Glomerular endothelial cell (primary cell): ENCODE measurements around the gene CD55. TPM values are rescaled to one million over a fixed set of nuclear protein-coding genes. Genes with fewer than 3 reads are reported as not detected.
"Not testable (repeated sequence)": the region's sequence is repeated elsewhere in the genome, so short reads cannot be mapped to it uniquely, and the experiment has no call there.

Experiments used
- DNase-seq: peaks from one replicate; pipeline ENCODE4 v3.0.0-alpha.2; 2011; ENCODE audit warnings: low read depth, low spot score; ENCODE audit errors: extremely low read depth
- total RNA-seq: library from RNA; depleted of rRNA; stranded (reverse); fragments of >200 nt; gene quantifications from 2 replicates; pipeline ENCODE4 v1.2.3, GENCODE V29; 2015

The CD55 gene
- total RNA-seq, 1 donor from 2014 or later: 147 TPM

DNA sequence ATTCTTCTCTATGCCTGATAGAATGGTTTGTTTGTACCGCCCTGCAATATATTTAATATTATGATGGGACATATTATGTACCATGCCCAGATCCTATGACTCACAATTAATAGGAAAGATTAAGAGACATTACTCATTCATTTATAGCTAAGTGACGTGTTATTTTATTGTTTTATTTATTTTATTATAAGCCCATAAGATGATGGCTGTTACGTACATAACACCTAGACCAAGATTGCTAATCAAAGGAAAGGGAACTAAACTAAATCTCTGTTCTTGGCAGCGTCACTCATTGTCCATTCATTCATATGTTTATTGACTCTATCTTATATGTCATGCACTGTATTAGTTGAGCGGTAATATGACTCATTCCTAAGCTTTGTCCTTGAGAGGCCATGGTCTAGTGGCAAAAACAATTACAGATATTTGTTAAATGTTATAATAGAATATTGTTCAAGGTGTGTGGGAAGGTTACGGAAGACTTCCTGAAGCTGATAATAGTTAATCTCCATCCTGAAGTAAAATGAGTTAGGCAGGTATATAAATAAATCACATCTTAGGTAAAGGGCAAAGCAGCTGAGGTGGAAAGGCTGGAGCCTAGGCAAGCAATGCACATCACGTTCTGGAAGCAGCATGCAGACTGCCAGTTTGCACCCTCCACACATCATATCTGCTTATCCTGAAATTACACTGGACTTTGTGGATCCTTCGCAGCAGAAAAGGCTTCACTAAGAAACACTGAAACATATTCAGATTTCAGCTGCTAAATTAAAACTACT is 16.6 kb upstream of the CD55 start:
- peak; percentile 94 for DNase-seq

DNA sequence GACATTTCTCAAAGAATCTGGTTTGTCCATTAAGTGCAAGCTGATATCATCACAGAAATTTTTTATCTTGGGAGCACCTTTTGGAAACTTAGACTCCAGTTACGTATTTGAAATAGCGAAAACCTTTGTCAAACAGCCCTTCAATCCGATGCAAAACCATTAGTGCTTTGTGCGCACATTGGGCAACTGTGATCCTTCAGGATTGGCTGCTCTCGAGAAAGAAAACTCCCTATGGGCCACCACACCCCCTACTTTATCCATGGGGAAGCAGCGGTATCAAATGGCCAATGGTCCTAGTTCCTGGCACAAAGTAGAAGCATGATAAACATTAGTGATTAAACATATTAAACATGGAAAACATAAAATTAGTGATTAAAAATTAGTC is 16.0 kb upstream of the CD55 start:
- no peak for DNase-seq

DNA sequence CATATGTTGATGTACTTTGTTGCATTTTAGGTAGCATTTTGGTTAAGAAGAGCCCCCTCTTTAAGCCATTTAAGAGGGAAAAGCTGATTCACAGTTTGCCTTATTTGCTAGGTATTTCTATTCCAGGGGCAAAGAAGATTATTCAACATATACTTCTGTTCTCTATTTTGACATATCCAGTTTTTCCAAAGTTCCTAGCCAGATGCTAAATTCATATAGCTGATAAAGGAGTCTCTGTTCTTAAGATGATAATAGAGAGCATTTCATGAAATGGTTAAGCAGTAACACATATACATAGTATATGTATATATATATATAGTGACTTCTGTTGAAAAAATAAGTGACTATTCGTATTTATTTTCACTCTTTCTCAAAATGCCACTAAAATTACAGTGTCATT is 15.5 kb upstream of the CD55 start:
- no peak for DNase-seq

DNA sequence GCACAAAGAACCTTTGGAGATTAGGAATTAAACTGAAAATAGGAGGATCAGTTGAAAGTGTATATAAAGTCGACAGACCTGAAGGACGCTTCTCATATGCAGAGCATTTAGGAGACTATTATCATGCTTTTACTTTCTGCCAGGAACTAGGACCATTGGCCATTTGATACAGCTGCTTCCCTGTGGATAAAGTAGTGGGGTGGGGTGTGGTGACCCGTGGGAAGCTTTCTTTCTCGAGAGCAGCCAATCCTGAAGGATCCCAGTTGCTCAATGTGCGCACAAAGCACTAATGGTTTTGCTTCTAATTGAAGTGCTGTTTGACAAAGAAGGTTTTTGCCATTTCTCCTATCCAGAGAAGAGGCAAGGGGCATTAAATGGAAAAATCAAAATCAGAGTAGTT is 14.9 kb upstream of the CD55 start:
- no peak for DNase-seq

DNA sequence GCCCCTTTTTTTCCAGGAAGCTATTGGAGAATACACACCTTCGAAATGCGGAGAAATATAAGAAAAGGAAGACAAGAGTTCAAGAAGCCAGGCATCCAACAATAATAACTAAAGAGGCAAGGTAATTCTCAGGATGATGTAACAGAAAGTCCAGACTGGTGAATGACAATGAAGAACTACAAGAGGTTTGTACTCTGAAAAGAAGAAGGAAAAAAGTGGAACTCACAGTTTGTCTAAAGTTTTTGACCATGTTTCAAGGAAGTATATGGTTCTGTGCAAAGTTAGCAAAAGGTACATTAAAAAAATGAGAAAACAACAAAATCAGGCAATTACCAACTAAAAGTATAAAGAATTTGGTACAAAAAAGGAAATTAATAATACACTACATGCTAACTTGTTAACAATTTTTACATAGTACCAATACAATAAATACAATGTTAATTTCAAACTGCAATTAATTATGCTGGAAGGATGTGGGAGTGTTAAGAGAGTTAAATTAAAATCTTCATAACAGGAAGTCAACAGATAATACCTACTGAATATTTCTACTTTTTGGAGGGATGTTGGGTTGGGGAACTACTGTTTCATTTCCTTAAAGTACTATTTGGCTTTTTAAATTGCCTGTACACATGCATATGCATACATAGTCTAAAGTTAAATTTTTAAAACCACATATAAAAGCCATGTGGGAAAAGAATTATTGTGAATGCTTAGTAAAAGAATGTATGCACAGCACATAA is 12.9 kb upstream of the CD55 start:
- DNase-seq: no peak

DNA sequence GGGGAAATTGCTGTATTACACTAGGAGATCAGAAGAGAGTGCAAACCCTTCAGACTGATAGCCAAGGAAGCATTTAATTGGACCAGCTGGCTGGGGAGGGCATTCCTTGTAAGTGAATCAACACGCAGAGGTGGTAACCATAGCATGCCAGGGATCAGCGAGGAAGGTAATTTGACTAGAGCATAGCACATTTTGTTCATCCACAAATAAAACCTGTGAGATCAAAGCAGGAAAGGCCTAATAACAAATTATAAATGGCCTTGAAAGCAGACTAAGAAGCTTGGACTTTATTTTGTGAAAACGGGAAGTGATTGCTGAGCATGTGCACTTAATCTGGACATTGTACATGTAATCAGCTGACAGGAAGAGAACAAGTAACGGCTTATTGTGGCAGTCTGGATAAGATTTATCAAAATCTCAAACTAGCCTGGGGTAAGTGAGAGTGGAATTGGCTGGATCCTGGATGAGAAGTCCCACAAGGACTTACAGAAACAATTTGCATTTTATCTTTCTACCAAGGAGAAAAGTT is 11.7 kb upstream of the CD55 start:
- DNase-seq: peak; percentile 81

DNA sequence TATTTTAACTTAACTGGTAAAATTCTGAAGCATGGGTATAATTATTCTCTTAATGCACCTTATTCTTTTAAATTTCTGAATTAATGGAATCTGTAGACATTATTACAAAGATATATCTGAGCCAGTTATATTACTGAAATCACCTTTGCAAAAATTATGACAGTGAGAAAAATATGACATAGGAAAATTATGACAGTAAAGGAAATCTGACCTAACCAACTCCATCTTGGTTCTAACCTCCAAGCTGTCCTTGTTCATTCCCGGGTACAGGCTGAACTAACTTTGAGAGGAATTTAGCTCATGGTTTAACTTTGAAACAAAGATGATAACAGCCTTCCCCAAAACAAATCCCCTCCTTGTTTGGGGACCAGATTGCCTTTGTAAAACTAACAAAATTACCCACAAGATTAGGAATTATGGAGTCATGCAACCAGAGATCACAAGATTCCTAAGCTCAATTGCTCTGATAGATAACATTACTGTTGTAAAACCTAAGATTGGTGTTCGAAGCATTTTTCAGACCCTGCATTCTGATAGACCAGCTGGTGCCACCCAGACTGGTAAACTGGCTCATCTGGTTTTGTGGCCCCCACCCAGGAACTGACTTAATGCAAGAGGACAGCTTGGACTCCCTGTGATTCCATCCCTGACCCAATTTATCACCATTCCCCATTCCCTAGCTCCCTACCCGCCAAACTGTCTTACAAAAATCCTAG is 9.4 kb upstream of the CD55 start:
- DNase-seq: no peak

DNA sequence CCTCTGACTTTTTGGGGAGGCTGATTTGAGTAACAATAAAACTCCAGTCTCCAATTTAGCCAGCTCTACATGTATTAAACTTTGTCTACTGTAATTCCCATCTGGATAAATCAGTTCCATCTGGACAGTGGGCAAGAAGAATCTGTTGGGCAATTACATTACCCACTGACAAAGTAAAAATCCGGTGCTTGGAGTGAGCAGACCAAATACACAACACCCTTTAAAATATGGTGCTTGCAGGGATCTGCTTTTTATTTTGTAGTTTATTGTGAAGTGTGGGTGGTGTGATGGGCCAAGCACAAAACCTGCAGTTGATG is 8.9 kb upstream of the CD55 start:
- DNase-seq: no peak

DNA sequence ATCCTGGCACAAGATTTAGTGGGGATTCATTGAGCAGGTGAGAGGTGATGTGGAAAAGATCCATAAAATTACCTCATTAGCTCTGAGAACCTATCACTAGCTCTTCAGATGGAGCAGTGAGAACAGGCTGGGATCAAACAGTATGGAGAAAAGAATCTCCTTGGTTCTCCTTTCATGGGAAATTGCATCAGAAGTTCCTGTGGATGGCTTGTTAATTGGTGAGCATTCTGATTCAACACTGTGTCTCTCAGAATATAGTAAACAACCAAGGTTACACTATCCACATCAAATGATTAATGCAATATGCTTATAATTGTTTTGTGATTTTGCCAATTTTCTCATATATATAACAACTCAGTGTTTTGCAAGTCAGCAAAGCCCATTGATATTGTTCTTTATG is 8.3 kb upstream of the CD55 start:
- no peak for DNase-seq

DNA sequence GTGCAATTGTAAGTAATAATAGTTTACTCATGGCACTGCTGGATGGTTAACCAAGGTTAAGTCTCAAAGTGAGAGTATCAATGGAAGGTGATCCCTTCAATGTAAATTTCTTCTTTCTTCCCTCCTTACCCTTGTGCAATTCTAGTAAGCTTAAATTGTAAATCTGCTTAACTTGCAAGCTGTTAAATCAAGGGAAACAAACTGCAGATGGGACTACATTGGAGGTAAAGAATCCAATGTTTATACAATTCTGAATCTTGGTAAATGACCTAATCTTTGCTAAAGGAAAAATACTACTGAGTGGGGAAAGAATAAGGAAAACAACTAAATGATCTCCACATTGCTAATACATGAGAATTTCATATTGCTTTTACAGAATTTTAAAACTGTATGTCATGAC is 6.7 kb upstream of the CD55 start:
- no peak for DNase-seq

DNA sequence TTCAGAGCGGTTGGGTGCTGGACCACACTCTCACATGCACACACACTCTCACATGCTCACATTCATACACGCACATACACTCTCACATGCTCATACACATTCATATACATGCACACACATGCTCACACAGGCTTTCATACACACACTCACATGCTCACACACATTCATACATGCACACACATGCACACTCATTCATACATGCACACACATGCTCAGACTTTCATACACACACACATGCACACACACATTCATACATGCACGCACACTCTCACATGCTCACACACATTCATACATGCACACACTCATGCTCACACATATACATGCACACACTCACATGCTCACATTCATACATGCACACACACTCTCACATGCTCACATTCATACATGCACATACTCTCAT is 6.0 kb upstream of the CD55 start:
- no peak for DNase-seq

DNA sequence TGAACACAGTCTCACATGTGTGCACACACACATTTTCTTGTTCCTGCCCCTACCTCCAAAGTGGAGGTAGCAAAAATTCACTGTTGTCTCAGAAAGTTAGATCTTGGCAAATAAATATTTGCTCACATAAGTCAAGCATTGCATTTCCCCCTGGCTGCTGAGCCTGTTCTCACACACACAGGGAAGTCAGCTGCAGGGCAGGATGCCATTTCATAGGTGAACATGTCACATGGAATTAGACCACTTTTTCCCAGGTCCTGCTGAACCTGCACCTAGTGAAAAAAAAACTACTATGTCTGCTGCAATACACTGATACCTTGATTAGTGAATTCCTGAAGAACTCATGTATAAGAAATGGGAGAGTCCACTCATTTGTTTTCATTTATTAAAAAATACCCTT is 5.3 kb upstream of the CD55 start:
- DNase-seq: no peak

DNA sequence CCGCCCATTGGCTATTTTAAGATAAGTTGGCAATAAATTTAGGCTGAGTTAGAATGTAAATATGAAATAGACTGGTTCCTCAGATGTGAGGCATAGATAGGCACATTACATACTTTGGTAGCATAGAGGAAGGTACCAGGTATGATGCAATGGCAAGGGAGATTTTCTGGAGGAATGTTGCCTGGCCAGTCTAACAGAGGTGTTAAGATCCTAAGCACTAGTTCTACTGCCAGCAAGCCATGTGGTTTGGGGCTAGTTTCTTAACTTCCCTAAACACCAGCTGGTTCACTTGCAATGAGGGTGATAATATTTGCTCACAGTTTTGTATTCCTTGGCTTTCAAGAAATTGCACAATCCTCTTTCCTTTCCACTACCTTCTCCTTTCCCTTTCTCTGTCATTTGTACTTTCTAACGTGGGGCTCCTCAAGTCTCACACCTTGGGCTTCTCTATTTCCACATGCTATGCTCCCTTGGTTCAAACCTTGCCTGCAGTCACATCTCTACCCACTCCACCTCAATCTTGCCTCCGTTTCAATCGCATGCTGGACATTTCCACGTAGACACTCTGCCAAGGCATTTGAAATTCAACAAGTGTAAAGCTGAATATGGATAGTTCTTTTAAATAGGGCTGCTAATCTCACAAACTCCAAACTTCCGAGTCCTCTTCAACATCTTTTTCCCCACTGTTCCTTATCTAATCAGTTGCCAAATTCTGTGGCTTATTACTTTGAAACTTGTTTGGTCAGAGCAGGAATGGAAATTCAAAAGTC is 4.7 kb upstream of the CD55 start:
- no peak for DNase-seq

DNA sequence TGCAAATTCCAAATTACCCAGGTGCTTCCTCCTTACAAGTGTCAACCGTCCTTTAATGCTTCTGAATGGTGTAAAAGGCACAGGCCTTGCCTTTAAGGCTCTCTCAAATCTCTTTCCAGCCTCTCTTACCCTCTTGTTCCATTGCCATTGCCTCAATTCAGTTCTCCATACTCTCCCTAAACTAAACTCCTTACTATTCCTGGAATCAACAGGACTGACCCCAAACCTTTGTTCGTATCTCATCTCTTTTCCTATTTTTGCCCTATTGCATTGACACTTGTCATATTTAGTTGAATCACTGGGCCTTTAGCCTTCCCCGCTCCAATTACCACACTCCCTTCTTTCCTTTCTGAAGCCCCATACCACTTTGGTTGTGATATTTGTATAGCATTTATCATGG is 3.9 kb upstream of the CD55 start:
- no peak for DNase-seq

DNA sequence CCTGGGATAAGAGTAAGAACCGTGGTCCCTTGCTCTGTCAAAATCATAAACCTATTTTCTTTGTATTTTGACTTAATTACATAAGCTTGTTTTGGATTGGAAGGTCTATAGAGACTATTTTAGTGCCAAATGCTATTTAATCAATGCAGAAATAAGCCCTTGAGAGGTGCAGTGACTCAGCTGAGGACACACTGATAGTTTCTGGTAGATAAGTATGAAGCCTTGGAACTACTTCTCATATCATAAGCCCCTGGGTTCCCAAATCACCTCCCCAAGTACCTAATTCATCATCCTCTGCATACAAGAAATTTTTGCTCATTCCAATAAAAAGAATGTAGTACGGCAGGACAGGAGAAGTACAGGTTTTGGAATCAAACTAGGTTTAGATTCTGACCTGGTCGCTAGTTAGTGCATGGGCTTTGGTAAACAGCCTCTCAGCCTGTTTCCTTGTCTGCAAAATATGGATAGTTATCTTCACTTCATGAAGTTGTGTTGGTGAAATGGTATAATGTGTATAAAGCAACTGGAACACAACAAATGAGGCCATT is 3.3 kb upstream of the CD55 start:
- DNase-seq: no peak

DNA sequence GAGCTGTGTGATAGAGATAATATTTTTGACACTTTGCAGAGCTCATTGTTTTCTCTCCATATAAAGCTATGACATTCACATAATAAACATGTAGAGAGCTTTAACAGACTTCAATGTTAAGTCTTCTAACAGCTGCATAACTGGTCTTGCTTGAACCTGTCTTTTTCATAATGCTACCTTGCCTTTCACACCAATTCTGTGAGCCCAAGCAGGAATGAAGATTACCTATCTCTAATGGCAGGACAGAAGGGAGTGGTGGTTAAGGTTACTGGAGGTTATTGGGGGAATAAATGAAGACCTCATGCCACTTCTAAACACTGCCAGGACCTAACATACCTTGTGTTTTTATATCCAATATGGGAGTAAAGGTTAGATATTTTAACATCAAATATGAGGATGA is 2.3 kb upstream of the CD55 start:
- DNase-seq: no peak

DNA sequence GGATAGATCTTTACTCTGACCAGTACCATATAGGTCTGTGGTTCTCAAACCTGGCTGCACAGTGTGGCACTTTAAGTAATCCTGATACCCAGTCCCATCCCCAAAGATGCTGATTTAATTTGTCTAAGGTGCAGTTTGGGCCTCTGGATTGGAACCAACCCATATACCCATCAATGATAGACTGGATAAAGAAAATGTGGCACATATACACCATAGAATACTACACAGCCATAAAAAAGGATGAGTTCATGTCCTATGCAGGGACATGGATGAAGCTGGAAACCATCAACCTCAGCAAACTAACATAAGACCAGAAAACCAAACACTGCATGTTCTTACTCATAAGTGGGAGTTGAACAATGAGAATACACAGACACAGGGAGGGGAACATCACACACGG is 1.4 kb upstream of the CD55 start:
- DNase-seq: not testable (repeated sequence)

DNA sequence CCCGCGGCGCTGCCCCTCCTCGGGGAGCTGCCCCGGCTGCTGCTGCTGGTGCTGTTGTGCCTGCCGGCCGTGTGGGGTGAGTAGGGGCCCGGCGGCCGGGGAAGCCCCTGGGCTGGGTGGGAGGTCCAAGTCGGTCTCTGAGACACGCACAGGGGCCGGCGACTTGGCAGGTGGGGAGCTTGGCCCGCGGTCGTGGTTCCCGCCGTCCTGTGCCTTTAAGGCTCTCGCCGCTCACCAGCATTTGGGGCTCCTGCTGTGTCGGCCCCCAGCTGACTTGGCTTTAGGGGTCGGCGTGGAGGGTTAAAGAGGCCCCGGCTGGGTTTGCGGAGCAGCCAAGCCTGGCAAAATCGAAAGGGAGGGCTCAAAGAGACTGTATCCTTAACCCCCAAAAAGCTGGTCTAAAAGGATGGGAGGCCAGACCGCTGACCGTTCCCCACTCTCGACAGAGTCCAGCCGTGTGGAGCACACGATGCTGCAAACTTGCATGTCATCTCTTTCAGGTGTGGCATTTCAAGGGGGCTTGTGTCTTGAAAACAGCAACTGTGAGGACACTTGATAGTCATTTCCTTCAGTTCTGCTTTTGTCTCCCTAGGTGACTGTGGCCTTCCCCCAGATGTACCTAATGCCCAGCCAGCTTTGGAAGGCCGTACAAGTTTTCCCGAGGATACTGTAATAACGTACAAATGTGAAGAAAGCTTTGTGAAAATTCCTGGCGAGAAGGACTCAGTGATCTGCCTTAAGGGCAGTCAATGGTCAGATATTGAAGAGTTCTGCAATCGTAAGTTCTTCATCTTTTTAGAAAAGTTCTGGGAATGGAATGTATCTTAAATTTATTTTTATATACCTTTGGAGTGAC is 540 bp downstream of the CD55 start:
- no peak for DNase-seq

DNA sequence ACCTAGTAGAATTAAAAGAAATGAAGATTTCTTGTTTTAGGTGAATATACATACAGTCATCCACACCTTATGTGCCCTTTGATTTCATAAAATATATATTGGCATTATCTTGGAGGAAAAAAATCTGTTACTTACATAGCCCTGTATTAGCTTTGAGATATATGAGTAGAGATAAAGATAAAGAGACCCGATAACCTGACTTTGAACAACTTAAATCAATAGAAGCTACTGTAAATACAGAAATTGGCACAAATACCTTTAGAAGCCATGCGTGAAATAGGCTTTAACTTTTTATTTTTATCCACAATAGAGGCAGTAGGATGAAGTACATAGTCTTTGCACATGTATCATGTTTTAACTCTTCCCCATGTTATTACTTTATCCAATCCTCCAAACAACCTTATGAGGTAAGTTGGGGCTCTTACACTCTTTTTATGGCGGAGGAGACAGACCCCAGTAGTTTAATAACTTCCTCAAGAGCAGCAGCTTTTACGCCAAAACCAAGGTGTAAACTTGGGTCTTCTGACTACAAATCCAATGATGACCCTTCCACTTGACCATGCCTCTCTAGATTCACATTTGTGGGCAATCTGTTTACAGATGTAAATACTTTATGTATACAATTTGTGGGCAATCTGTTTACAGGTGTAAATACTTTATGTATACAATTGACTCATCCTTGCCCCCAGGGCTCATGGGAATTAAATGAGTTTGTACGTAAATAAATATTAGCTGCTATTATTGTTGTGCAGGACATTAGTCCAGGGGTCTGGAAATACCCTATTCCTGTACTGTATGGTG is 2.1 kb downstream of the CD55 start:
- no peak for DNase-seq
